Osteocyte (in vitro differentiated cells): ENCODE data around the gene IFIT3. TPM values are rescaled to one million over a fixed set of nuclear protein-coding genes. Genes with fewer than 3 reads are reported as not detected.

Experiments
- DNase-seq: peaks from one replicate; pipeline ENCODE4 v3.0.0; 2021; ENCODE audit warnings: mixed read lengths; ENCODE audit not compliant: unreplicated experiment; ENCODE audit errors: extremely low spot score
- H3K27ac Mint-ChIP-seq: one replicate; pipeline ENCODE4 v1.8.0; 2021; ENCODE audit warnings: mild to moderate bottlenecking, mixed read lengths; ENCODE audit not compliant: unreplicated experiment
- H3K27me3 Mint-ChIP-seq: one replicate; pipeline ENCODE4 v1.8.0; 2021; ENCODE audit warnings: mixed read lengths; ENCODE audit not compliant: unreplicated experiment
- H3K36me3 Mint-ChIP-seq: one replicate; pipeline ENCODE4 v1.8.0; 2021; ENCODE audit warnings: mixed read lengths; ENCODE audit not compliant: unreplicated experiment
- H3K4me1 Mint-ChIP-seq: one replicate; pipeline ENCODE4 v1.8.0; 2021; ENCODE audit warnings: mixed read lengths; ENCODE audit not compliant: unreplicated experiment
- H3K4me3 Mint-ChIP-seq: one replicate; pipeline ENCODE4 v1.8.0; 2021; ENCODE audit warnings: mild to moderate bottlenecking, moderate library complexity, mixed read lengths; ENCODE audit not compliant: unreplicated experiment
- H3K9me3 Mint-ChIP-seq: one replicate; pipeline ENCODE4 v1.8.0; 2021; ENCODE audit warnings: mixed read lengths; ENCODE audit not compliant: unreplicated experiment
- total RNA-seq: library from RNA; stranded (reverse); gene quantifications from 2 replicates; pipeline ENCODE4 v1.2.1, GENCODE V29; 2021
- TF ChIP-seq, protein P1 (sequence below): fragments of 200-600 bp; sonication (generic); IDR thresholded peaks from 2 replicates; pipeline ENCODE4 v1.5.0; 2021; ENCODE audit warnings: antibody characterized with exemption, mild to moderate bottlenecking, moderate library complexity

The IFIT3 gene
- total RNA-seq, 1 donor from 2014 or later: 19.9 TPM

DNA sequence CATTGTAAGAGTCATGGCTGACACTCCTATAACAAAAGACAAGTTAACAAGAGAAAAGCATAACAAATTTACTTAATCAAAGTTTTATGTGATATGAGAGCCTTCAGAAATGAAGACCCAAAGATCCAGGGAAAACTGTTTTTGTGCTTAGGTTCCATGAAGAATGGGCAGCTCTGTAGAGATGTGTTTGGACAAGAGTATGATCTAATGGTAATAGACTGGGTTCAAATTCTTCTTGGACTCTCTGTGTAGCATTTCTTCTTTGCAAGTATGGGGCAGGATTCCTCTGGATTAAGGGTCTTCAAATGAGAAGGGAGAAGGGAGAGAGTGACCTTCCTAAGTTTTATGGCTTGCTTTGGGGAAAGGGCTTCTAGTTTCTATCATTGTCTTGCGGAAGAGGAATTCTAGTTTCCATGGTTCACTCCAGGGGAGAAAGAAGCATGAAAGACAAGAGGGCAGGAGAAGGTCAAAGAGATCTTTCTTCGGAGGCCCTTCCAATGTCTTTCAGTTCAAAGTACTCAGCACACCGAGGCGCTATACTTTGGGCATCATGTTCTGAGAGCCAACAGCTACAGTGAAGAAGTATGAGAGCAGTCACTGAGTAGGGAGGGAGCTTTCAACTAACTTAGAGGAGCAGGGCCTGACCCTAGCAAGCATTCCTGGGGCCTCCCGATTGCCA, 15.4 kb downstream of the IFIT3 start:
- H3K4me3 Mint-ChIP-seq: no peak overlapping the region
- H3K27me3 Mint-ChIP-seq: no peaks in the 10 kb centered on the region
- H3K27ac Mint-ChIP-seq: peak overlapping the region; percentile 45

DNA sequence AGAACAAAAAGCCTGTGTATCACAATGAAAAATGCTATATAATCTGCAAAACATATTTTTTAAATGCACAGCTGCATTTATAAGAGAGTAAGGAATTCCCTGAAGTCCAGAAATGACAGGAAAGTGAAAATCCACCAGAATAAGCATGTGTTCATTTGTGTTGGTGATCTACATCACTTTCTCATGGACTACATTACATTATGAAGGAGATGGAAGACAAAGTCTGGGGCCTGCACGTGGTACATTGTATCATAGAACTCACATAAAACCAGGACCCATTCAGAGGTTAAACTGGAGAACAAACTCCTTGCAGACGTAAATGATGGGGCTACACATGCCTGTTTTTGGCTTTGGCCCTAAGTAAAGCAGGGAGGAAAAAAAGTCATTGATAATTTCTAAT, 16.4 kb downstream of the IFIT3 start:
- DNase-seq: no peak
- Mint-ChIP-seq H3K4me3 (no peak overlapping the region), H3K27ac (no peak overlapping the region), H3K36me3 (peaks cover 13% of the 10 kb centered on the region), H3K4me1 (peaks cover 26% of the 10 kb centered on the region), H3K9me3 (no peaks in the 10 kb centered on the region), H3K27me3 (no peaks in the 10 kb centered on the region)
- TF ChIP-seq, protein P1, sequence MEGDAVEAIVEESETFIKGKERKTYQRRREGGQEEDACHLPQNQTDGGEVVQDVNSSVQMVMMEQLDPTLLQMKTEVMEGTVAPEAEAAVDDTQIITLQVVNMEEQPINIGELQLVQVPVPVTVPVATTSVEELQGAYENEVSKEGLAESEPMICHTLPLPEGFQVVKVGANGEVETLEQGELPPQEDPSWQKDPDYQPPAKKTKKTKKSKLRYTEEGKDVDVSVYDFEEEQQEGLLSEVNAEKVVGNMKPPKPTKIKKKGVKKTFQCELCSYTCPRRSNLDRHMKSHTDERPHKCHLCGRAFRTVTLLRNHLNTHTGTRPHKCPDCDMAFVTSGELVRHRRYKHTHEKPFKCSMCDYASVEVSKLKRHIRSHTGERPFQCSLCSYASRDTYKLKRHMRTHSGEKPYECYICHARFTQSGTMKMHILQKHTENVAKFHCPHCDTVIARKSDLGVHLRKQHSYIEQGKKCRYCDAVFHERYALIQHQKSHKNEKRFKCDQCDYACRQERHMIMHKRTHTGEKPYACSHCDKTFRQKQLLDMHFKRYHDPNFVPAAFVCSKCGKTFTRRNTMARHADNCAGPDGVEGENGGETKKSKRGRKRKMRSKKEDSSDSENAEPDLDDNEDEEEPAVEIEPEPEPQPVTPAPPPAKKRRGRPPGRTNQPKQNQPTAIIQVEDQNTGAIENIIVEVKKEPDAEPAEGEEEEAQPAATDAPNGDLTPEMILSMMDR: no peak

More for the DNA sequence above, 15.4 kb downstream of the IFIT3 start:
- no peaks in the 10 kb centered on the region for H3K9me3 Mint-ChIP-seq
- H3K4me1 Mint-ChIP-seq: peaks cover 22% of the 10 kb centered on the region
- peaks cover 22% of the 10 kb centered on the region for H3K36me3 Mint-ChIP-seq
- no peak for DNase-seq
- TF ChIP-seq, protein P1: no peak

DNA sequence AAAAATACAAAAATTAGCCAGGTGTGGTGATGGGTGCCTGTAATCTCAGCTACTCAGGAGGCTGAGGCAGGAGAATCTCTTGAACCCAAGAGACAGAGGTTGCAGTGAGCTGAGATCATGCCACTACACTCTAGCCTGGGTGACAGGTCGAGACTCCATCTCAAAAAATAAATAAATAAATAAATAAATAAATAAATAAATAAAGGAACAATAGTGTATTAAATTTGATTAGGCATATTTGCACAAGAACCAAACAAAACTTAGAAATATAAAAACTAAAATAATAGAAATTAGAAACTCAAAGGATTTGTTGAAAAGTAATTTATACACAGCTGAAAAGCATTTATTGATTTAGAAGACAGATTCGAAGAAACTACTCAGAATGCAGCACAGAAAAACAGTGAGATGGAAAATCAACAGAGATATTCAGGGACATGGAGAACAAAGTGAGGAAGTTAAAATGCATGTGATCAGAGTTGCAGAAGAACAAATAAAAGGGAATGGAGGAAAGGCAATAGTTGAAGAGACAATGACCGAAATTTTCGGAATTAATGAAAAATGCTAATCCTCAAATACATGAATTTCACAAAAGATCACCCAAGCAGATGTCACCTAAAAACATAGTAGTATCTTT, 17.7 kb downstream of the IFIT3 start:
- no peak for DNase-seq
- TF ChIP-seq, protein P1: no peak

DNA sequence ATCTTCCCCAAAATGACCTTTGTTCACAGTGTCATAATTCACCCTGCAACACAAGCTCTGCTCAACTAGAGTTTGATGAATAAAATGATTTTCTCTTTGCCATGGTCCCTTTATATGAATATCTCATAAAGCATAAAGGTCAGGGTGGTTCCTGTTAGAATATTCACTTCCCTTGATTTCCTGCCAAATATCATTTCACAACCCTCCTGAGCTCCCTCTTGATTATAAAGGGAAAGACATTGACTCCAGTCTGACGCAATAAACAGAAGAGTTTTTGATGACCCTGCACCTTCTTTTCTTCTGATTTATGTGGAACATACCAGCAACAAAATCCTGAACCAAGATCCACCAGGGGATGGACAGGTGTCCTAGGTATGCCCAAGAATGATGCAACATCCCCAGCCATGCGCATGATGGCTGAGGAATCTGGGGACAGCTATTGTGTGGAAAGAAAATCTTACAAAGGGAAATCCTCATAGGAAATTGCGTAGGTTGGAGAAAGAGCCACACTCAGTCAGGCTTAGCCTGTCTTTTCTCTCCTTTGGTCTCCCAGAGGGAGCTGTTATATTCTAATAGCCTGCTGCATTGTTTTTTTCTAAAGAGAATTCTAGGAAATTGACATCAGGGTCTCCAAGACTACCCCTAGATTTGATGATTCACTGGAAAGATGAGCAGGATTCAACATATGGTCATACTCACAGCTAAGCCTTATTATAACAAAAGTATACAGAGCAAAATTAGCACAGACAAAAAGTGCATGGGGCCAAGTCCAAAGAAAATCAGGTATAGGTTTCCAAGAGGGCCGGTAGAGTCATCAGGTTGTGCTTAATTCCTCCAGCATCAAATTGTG, 18.8 kb downstream of the IFIT3 start:
- peaks cover 42% of the 10 kb centered on the region for H3K4me1 Mint-ChIP-seq
- H3K4me3 Mint-ChIP-seq: no peak overlapping the region
- no peaks in the 10 kb centered on the region for H3K9me3 Mint-ChIP-seq
- no peaks in the 10 kb centered on the region for H3K36me3 Mint-ChIP-seq
- TF ChIP-seq, protein P1: no peak
- H3K27ac Mint-ChIP-seq: no peak overlapping the region
- no peak for DNase-seq
- no peaks in the 10 kb centered on the region for H3K27me3 Mint-ChIP-seq

More for the DNA sequence above, 17.7 kb downstream of the IFIT3 start:
- no peak overlapping the region for H3K27ac Mint-ChIP-seq
- peaks cover 5% of the 10 kb centered on the region for H3K36me3 Mint-ChIP-seq
- H3K9me3 Mint-ChIP-seq: no peaks in the 10 kb centered on the region
- no peaks in the 10 kb centered on the region for H3K27me3 Mint-ChIP-seq
- no peak overlapping the region for H3K4me3 Mint-ChIP-seq
- peaks cover 30% of the 10 kb centered on the region for H3K4me1 Mint-ChIP-seq
